VCaP (cell line): ENCODE measurements around the gene MACROD2.

Experiments
- H3K27ac ChIP-seq: fragments of 450-650 bp; 2 replicates; pipeline ENCODE4 v1.5.1; 2017
- TF ChIP-seq, protein P1 (sequence below): fragments of 450-650 bp; conservative IDR thresholded peaks from 2 replicates; pipeline ENCODE4 v1.5.1; 2017; ENCODE audit warnings: mild to moderate bottlenecking, moderate library complexity

The MACROD2 gene

DNA sequence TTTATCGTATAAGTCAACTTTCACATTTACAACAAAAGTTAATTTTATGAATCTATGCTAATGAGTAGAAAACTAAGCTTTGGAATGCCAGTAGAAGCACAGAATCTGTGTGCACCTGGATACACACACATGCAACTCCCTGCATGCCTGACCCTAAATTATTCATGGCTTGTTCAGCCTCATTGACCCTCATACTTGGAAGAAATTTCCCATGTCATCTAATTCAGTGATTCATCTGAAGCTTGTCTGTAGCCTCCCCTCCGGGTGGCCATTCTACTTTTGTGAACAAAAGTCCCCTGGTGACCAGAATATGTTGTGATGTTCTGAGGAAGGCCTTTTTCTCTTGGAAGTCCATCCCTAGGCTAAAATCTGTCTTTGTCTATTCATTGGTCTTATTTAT lies 1499.5 kb downstream of the MACROD2 start:
- TF ChIP-seq, protein P1, sequence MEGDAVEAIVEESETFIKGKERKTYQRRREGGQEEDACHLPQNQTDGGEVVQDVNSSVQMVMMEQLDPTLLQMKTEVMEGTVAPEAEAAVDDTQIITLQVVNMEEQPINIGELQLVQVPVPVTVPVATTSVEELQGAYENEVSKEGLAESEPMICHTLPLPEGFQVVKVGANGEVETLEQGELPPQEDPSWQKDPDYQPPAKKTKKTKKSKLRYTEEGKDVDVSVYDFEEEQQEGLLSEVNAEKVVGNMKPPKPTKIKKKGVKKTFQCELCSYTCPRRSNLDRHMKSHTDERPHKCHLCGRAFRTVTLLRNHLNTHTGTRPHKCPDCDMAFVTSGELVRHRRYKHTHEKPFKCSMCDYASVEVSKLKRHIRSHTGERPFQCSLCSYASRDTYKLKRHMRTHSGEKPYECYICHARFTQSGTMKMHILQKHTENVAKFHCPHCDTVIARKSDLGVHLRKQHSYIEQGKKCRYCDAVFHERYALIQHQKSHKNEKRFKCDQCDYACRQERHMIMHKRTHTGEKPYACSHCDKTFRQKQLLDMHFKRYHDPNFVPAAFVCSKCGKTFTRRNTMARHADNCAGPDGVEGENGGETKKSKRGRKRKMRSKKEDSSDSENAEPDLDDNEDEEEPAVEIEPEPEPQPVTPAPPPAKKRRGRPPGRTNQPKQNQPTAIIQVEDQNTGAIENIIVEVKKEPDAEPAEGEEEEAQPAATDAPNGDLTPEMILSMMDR = no peak
- no peak overlapping the region for H3K27ac ChIP-seq

- TF ChIP-seq, protein P1 = no peak
- H3K27ac ChIP-seq = no peak overlapping the region
Measured at GRCh38 chr20:15496501-15497039, 1501.3 kb downstream of the MACROD2 start.

GRCh38 chr20:15498926-15499325 lies 1503.6 kb downstream of the MACROD2 start:
- TF ChIP-seq, protein P1 = no peak
- H3K27ac ChIP-seq = no peak overlapping the region

- TF ChIP-seq, protein P1 = no peak
- no peak overlapping the region for H3K27ac ChIP-seq
Measured at GRCh38 chr20:15506311-15506710, 1511.0 kb downstream of the MACROD2 start.

DNA sequence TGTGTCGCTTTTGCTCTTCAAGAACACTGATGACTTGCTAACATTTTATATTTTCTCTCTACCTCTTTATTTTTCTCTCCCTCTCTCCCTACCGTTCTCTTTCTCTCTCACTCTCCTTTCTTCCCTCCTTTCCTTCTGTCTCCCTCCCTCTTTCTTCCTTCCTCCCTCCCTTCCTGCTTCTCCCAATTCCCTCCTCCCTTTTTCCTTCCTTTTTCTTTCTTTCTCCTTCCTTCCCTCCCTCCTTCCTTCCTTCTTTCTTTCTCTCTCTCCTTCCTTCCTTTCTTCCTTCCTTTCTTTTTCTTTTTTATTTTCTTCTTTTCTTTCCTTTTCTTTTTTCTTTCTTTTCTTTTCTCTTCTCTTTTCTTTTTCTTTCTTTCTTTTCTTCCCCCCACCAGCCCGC lies 1511.8 kb downstream of the MACROD2 start:
- H3K27ac ChIP-seq = no peak overlapping the region
- TF ChIP-seq, protein P1 = no peak

DNA sequence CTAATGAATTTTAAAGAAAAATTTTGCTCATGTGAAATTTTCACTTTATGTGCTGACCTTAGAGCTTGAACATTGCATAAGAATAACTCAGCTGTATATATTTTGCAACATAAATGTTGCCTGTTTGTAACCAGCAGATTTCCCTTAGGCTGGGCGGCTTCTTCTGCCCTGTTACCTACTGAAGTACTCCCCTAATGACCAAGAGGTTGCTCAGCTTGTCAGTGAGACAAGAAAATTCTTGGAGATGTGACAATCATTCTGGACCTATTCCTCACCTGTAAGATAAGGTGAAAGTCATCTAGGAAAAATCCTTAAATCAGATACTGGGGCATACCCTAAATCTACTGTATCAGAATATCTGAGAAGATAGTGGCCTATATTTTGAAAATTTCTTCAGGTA lies 1516.2 kb downstream of the MACROD2 start:
- TF ChIP-seq, protein P1 = no peak
- H3K27ac ChIP-seq = no peak overlapping the region

DNA sequence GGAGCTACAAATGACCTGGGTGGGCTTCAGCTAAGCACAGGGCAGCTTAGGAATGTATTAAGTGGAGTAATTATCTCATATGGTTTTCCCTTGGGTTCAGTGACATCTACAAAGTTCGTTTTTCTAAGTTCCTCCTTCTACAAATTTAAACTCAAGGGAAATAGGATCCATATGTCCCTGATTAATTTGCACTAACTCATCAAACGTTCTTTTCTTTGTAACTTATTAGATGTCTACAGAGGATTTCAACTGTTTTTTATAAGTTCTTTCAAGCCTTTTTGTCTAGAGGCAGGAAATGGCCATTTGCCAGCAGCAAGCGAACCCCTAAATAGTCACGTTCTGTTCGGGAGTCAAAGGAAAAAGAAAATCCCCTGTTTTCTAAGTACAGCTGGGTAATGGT lies 1517.6 kb downstream of the MACROD2 start:
- H3K27ac ChIP-seq = no peak overlapping the region
- TF ChIP-seq, protein P1 = no peak
